ENCODE measurements around the gene C2CD2L.
A peak's percentile ranks its signal among the peaks of the same experiment; 100 is the strongest.
"Not testable (repeated sequence)": the region's sequence is repeated elsewhere in the genome, so short reads cannot be mapped to it uniquely, and the experiment has no call there.

C2CD2L gene

DNA sequence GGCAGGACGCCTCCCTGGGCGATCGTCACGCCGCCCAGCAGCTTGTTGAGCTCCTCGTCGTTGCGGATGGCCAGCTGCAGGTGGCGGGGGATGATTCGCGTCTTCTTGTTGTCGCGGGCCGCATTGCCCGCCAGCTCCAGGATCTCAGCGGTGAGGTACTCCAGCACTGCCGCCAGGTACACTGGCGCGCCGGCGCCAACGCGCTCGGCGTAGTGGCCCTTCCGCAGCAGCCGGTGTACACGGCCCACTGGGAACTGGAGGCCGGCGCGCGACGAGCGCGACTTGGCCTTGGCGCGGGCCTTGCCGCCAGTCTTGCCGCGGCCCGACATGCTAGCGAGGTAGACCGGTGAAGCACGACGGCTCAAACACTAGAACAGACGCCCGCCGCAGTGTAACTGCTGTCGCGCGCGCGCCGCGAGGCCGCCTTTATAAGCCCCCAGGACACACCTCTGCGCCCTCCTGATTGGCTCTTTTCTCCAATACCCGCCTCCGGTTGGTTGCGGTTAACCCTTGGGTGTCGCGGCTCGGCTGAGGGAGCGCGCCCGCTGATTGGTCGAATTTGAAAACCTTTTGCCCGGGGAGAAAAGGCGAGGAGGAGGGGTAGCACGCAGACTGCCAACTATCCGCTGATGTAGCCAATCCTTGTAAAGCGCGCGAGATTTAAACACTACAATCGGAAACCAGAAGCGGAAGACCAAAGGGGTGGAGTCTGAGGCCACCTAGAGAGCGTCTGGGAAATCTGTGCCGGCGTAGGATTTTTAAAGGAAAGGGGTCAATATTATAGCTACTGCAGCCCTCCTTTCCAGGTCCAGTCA, 11.9 kb upstream of the C2CD2L start:
- peak; percentile 98 for DNase-seq (ENCODE audit: low spot score)

GRCh38 chr11:119099711-119100110, 7.4 kb upstream of the C2CD2L start:
- DNase-seq (ENCODE audit: low spot score), result no peak
- TF ChIP-seq, protein P1, sequence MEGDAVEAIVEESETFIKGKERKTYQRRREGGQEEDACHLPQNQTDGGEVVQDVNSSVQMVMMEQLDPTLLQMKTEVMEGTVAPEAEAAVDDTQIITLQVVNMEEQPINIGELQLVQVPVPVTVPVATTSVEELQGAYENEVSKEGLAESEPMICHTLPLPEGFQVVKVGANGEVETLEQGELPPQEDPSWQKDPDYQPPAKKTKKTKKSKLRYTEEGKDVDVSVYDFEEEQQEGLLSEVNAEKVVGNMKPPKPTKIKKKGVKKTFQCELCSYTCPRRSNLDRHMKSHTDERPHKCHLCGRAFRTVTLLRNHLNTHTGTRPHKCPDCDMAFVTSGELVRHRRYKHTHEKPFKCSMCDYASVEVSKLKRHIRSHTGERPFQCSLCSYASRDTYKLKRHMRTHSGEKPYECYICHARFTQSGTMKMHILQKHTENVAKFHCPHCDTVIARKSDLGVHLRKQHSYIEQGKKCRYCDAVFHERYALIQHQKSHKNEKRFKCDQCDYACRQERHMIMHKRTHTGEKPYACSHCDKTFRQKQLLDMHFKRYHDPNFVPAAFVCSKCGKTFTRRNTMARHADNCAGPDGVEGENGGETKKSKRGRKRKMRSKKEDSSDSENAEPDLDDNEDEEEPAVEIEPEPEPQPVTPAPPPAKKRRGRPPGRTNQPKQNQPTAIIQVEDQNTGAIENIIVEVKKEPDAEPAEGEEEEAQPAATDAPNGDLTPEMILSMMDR (IDR thresholded peaks at IDR 0.05; ENCODE audit: extremely low read depth, missing control alignments), result no peak

More for the DNA sequence above, 11.9 kb upstream of the C2CD2L start:
- TF ChIP-seq, protein P1 (IDR thresholded peaks at IDR 0.05; ENCODE audit: extremely low read depth, missing control alignments), result no peak

DNA sequence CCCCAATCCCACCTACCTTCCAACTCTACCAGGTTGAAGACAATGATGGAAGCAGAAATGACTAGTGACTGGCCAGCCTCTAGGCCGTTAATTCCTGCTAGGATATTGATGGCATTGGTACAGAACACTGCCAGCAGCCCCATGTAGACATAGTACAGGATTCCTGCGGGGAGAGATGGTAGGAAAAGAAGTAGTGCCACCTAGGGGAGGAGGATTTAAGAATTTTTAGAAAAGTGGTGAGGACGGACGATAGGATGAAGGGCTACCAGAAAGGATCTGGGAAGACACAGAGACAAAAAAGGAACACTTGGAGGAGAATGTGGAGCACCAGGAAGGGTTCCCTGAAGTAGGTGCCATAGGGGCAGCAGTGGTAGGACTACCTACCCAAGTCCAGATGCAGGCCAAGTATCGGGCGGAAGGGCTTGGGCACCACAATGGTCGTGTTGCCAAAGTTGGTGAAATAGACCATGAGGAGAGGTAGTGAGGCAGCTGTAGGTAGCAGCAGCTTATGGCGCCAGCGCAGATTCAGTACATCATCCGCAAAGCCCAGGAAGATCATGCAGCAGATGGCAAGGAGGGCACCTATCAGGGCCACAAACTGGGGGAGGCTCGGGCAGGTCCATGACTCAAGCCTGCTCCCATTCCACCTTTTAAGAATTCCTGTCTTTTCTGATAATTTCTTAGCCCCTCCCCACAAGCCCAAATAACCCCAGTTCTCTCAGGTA, 6.7 kb upstream of the C2CD2L start:
- TF ChIP-seq, protein P1 (IDR thresholded peaks at IDR 0.05; ENCODE audit: extremely low read depth, missing control alignments), result peak; percentile 15
- no peak for DNase-seq (ENCODE audit: low spot score)

GRCh38 chr11:119100994-119101758, 6.0 kb upstream of the C2CD2L start:
- peak; percentile 25 for DNase-seq (ENCODE audit: low spot score)

GRCh38 chr11:119101759-119102423, 5.3 kb upstream of the C2CD2L start, which contains the start of gene DPAGT1:
DPAGT1 (minus strand) TSS chr11:119101853; CDS start chr11:119101655, 198 bp downstream.
- TF ChIP-seq, protein P1 (IDR thresholded peaks at IDR 0.05; ENCODE audit: extremely low read depth, missing control alignments), result no peak
- DNase-seq (ENCODE audit: low spot score), result peak; percentile 83

More at GRCh38 chr11:119100994-119101758, 6.0 kb upstream of the C2CD2L start:
- TF ChIP-seq, protein P1 (IDR thresholded peaks at IDR 0.05; ENCODE audit: extremely low read depth, missing control alignments), result no peak

GRCh38 chr11:119103161-119103664, 3.9 kb upstream of the C2CD2L start:
- not testable (repeated sequence) for DNase-seq (ENCODE audit: low spot score)

GRCh38 chr11:119103793-119104192, 3.4 kb upstream of the C2CD2L start:
- no peak for DNase-seq (ENCODE audit: low spot score)
- TF ChIP-seq, protein P1 (IDR thresholded peaks at IDR 0.05; ENCODE audit: extremely low read depth, missing control alignments), result no peak
